Esophagus muscularis mucosa (tissue), 4 donors: ENCODE measurements around the gene ARL4A.

ENCODE experiments used
- CTCF ChIP-seq, 3 experiments: fragments of 200-600 bp in 2 of 3; fragments of 450-650 bp in 1 of 3; sonication (generic) in 2 of 3; IDR thresholded peaks; one replicate each; pipeline ENCODE4 v1.5.1; 2017 to 2019; ENCODE audit warnings: antibody characterized with exemption in 3 of 3, mild to moderate bottlenecking in 2 of 3, moderate library complexity in 1 of 3
- EP300 ChIP-seq: sonication (generic); formaldehyde crosslinking; IDR thresholded peaks from one replicate; pipeline ENCODE4 v1.6.1; 2017; ENCODE audit warnings: antibody characterized with exemption
- POLR2A ChIP-seq: fragments of 450-650 bp; IDR thresholded peaks from one replicate; pipeline ENCODE4 v1.6.1; 2017; ENCODE audit warnings: antibody characterized with exemption, moderate library complexity, mild to moderate bottlenecking, low read depth

- no peak for TF ChIP-seq POLR2A
- TF ChIP-seq CTCF (IDR thresholded peaks at IDR 0.05) = no peak
- TF ChIP-seq EP300 = no peak
Measured at GRCh38 chr7:12692479-12693259, 5.2 kb downstream of the ARL4A start.
